Dermis blood vessel endothelial cell (primary cell): Measurements from ENCODE around the gene OCA2. TPM values are rescaled to one million over a fixed set of nuclear protein-coding genes. Genes with fewer than 3 reads are reported as not detected.

Experiments used
- DNase-seq: peaks from one replicate; pipeline ENCODE4 v3.0.0; 2010
- total RNA-seq: library from RNA; depleted of rRNA; stranded (reverse); fragments of >200 nt; gene quantifications from 2 replicates; pipeline ENCODE4 v1.2.3, GENCODE V29; 2014

OCA2 gene
- total RNA-seq, 1 donor from 2014 or later, result not detected

GRCh38 chr15:27935328-27935727 lies 163.8 kb downstream of the OCA2 start:
- DNase-seq, result no peak

GRCh38 chr15:27934782-27935181 lies 164.3 kb downstream of the OCA2 start:
- DNase-seq, result no peak

- DNase-seq, result no peak
These were observed 165.6 kb downstream of the OCA2 start for GRCh38 chr15:27933562-27933961.

- no peak for DNase-seq
These were observed 166.5 kb downstream of the OCA2 start for GRCh38 chr15:27932600-27932999.

GRCh38 chr15:27928386-27928785 lies 170.7 kb downstream of the OCA2 start:
- no peak for DNase-seq

- no peak for DNase-seq
These were observed 186.8 kb downstream of the OCA2 start for GRCh38 chr15:27912283-27912682.

- DNase-seq, result no peak
These were observed 192.3 kb downstream of the OCA2 start for GRCh38 chr15:27906802-27907201.

GRCh38 chr15:27903405-27903804 lies 195.7 kb downstream of the OCA2 start:
- no peak for DNase-seq

- DNase-seq, result no peak
These were observed 196.3 kb downstream of the OCA2 start for GRCh38 chr15:27902680-27903385.

GRCh38 chr15:27899583-27900285 lies 199.4 kb downstream of the OCA2 start:
- DNase-seq, result no peak

- no peak for DNase-seq
These were observed 201.6 kb downstream of the OCA2 start for GRCh38 chr15:27897481-27897880.

GRCh38 chr15:27894645-27895044 lies 204.5 kb downstream of the OCA2 start:
- no peak for DNase-seq

- no peak for DNase-seq
These were observed 209.9 kb downstream of the OCA2 start for GRCh38 chr15:27889258-27889657.

- no peak for DNase-seq
These were observed 213.9 kb downstream of the OCA2 start for GRCh38 chr15:27885201-27885600.

- no peak for DNase-seq
These were observed 214.4 kb downstream of the OCA2 start for GRCh38 chr15:27884726-27885125.

- no peak for DNase-seq
These were observed 220.3 kb downstream of the OCA2 start for GRCh38 chr15:27878841-27879240.

- no peak for DNase-seq
These were observed 225.3 kb downstream of the OCA2 start for GRCh38 chr15:27873828-27874227.

GRCh38 chr15:27873039-27873438 lies 226.1 kb downstream of the OCA2 start:
- DNase-seq, result no peak

- no peak for DNase-seq
These were observed 226.8 kb downstream of the OCA2 start for GRCh38 chr15:27872355-27872754.

GRCh38 chr15:27871902-27872260 lies 227.2 kb downstream of the OCA2 start:
- DNase-seq, result no peak

GRCh38 chr15:27871078-27871901 lies 227.8 kb downstream of the OCA2 start:
- DNase-seq, result no peak

- no peak for DNase-seq
These were observed 228.8 kb downstream of the OCA2 start for GRCh38 chr15:27870320-27870719.

GRCh38 chr15:27869697-27870281 lies 229.3 kb downstream of the OCA2 start:
- no peak for DNase-seq
